Endothelial cell of umbilical vein (primary cell): ENCODE results near the gene SLC18A3. TPM values are rescaled to one million over a fixed set of nuclear protein-coding genes. Genes with fewer than 3 reads are reported as not detected.

Experiments used
- BruUV-seq: library from RNA; stranded (reverse); fragments of 400-500 nt; replicated peaks from 2 replicates; lab custom pipeline; 2021; lab: Mats Ljungman, UMichigan
- CTCF ChIA-PET: fragments of 300-600, 350-600 bp; sonication (Branson Sonifier 250); formaldehyde crosslinking; loops from one replicate; lab custom pipeline; 2021; ENCODE audit warnings: antibody characterized with exemption, inconsistent platforms; lab: Charles Lee
- POLR2A ChIA-PET: fragments of 300-600, 350-600 bp; sonication (Branson Sonifier 250); formaldehyde crosslinking; loops from one replicate; lab custom pipeline; 2021; ENCODE audit warnings: antibody characterized with exemption, inconsistent platforms; lab: Charles Lee
- DNase-seq: peaks from one replicate; pipeline ENCODE4 v3.0.0-alpha.2; 2011; ENCODE audit warnings: low read depth, low spot score
- FAIRE-seq: peaks from 2 replicates; lab custom pipeline; 2011; peaks lifted over from hg19 to GRCh38; lab: Jason Lieb, UNC
- H2AFZ ChIP-seq: 2 replicates; pipeline ENCODE4 v1.6.0; 2012; ENCODE audit warnings: low read depth, low read length, control low read depth, inconsistent platforms
- H3K27ac ChIP-seq: 2 replicates; pipeline ENCODE4 v1.5.1; 2011; ENCODE audit warnings: low read depth, mild to moderate bottlenecking, control low read depth, low read length, moderate library complexity; ENCODE audit not compliant: insufficient read depth
- H3K27me3 ChIP-seq, 2 experiments: 2 replicates each; pipeline versions ENCODE4 v1.6.0 to v1.6.1; 2011; ENCODE audit warnings: low read length in 2 of 2, mixed read lengths in 1 of 2; ENCODE audit not compliant: control insufficient read depth in 2 of 2, insufficient read depth in 2 of 2
- H3K36me3 ChIP-seq, 2 experiments: 2 replicates in 1 of 2; 3 replicates in 1 of 2; pipeline ENCODE4 v1.5.1; 2011; ENCODE audit warnings: low read length in 2 of 2, mild to moderate bottlenecking in 1 of 2, moderate library complexity in 1 of 2; ENCODE audit not compliant: control insufficient read depth in 2 of 2, insufficient read depth in 2 of 2; ENCODE audit errors: extremely low read depth in 1 of 2
- H3K4me1 ChIP-seq: 3 replicates; pipeline ENCODE4 v1.5.1; 2011; ENCODE audit warnings: mild to moderate bottlenecking, low read length; ENCODE audit not compliant: control insufficient read depth, insufficient read depth; ENCODE audit errors: extremely low read depth
- H3K4me2 ChIP-seq: 2 replicates; pipeline ENCODE4 v1.6.1; 2011; ENCODE audit warnings: low read length, control low read depth, mixed read lengths; ENCODE audit not compliant: insufficient read depth
- H3K4me3 ChIP-seq, 3 experiments: fragments of 200-600 bp in 1 of 3; sonication (generic), shearing (Covaris generic) in 1 of 3; replicated peaks in 1 of 3; 2 replicates each; pipeline ENCODE4 v1.5.1; 2011 to 2016; ENCODE audit warnings: control low read depth in 3 of 3, low read length in 3 of 3, mild to moderate bottlenecking in 2 of 3, inconsistent platforms in 1 of 3, low read depth in 1 of 3, moderate library complexity in 1 of 3; ENCODE audit not compliant: insufficient read depth in 1 of 3
- H3K79me2 ChIP-seq: 2 replicates; pipeline ENCODE4 v1.6.0; 2012; ENCODE audit warnings: low read length, inconsistent platforms; ENCODE audit not compliant: control insufficient read depth, insufficient read depth
- H3K9ac ChIP-seq: replicated peaks from 2 replicates; pipeline ENCODE3; 2011; ENCODE audit warnings: low read length, control low read depth; ENCODE audit not compliant: insufficient read depth; ENCODE audit errors: extremely low read depth
- H3K9me1 ChIP-seq: replicated peaks from 3 replicates; pipeline ENCODE4 v1.6.0; 2011; ENCODE audit warnings: mild to moderate bottlenecking, low read length; ENCODE audit not compliant: control insufficient read depth, insufficient read depth; ENCODE audit errors: extremely low read depth
- H3K9me3 ChIP-seq: replicated peaks from 2 replicates; pipeline ENCODE4 v1.5.1; 2012; ENCODE audit warnings: low read length, inconsistent platforms; ENCODE audit not compliant: control insufficient read depth, insufficient read depth
- H4K20me1 ChIP-seq: replicated peaks from 2 replicates; pipeline ENCODE3; 2011; ENCODE audit warnings: mild to moderate bottlenecking, low read length; ENCODE audit not compliant: control insufficient read depth, insufficient read depth; ENCODE audit errors: extremely low read depth
- EZH2 ChIP-seq: IDR thresholded peaks from 2 replicates; pipeline ENCODE4 v1.6.1; 2012; ENCODE audit warnings: borderline replicate concordance, low read depth, mild to moderate bottlenecking, moderate library complexity, low read length, inconsistent platforms; ENCODE audit not compliant: severe bottlenecking
- FOS ChIP-seq: IDR thresholded peaks from 2 replicates; pipeline ENCODE4 v1.6.1; 2011; ENCODE audit warnings: mild to moderate bottlenecking, low read length, moderate library complexity, borderline replicate concordance; ENCODE audit not compliant: insufficient read depth
- GATA2 ChIP-seq: IDR thresholded peaks from 2 replicates; pipeline ENCODE4 v1.7.0; 2011; ENCODE audit warnings: low read depth, mild to moderate bottlenecking, moderate library complexity, mixed read lengths, low read length; ENCODE audit not compliant: insufficient read length, insufficient read depth
- JUN ChIP-seq: IDR thresholded peaks from 2 replicates; pipeline ENCODE4 v1.6.1; 2011; ENCODE audit warnings: borderline replicate concordance, low read depth; ENCODE audit not compliant: insufficient read length, insufficient read depth
- MAX ChIP-seq: IDR thresholded peaks from 2 replicates; pipeline ENCODE4 v1.6.1; 2011; ENCODE audit not compliant: insufficient read depth, insufficient read length
- MYC ChIP-seq: IDR thresholded peaks from one replicate; pipeline ENCODE4 v1.6.1; 2011; ENCODE audit warnings: mild to moderate bottlenecking, low read depth, low read length
- POLR2A ChIP-seq: IDR thresholded peaks from 2 replicates; pipeline ENCODE4 v1.6.1; 2012; ENCODE audit warnings: low read depth, mild to moderate bottlenecking, control low read depth, low read length
- POLR2AphosphoS5 ChIP-seq: IDR thresholded peaks from 2 replicates; pipeline ENCODE4 v1.6.1; 2012; ENCODE audit warnings: low read depth, mild to moderate bottlenecking, control low read depth, low read length, moderate library complexity; ENCODE audit not compliant: insufficient read depth
- dilution Hi-C: fragments of 300-500 bp; cut with MboI; formaldehyde crosslinking; loops from one replicate; pipeline ENCODE4 v1.15.0; 2019; ENCODE audit warnings: low sequenced_read_pairs; ENCODE audit not compliant: extremely low pct_ligation_motif_present
- intact Hi-C: fragments of 100-400 bp; cut with micrococcal nuclease; formaldehyde crosslinking; loops from one replicate; pipeline ENCODE4 v1.10.0; 2022
- polyA plus RNA-seq, 4 experiments: library from polyadenylated mRNA; depleted of rRNA in 3 of 4; stranded (reverse) in 3 of 4; unstranded in 1 of 4; fragments of >200 nt; gene quantifications; 2 replicates each; pipeline versions ENCODE4 v1.2.1 to v1.2.3, GENCODE V29; 2011 to 2012; ENCODE audit warnings: missing spikeins in 1 of 4
- total RNA-seq: library from RNA; stranded (reverse); gene quantifications from 2 replicates; pipeline ENCODE4 v1.2.3, GENCODE V29; 2021
- TF ChIP-seq, protein P1 (sequence below), 2 donors: IDR thresholded peaks; 1 replicate in 1 of 2; 2 replicates in 1 of 2; pipeline ENCODE4 v1.5.1; 2011; ENCODE audit warnings: low read length in 2 of 2, mild to moderate bottlenecking in 2 of 2, moderate library complexity in 2 of 2, control low read depth in 1 of 2, inconsistent platforms in 1 of 2, low read depth in 1 of 2; ENCODE audit not compliant: insufficient read depth in 1 of 2; ENCODE audit errors: extremely low read depth in 1 of 2

SLC18A3 gene
- total and polyA plus RNA-seq, 2 donors (not counting 3 experiments of a cell fraction or from before 2014, with no cell fraction given) = not detected

GRCh38 chr10:49575489-49576072 is 34.5 kb upstream of the SLC18A3 start:
- no peak for DNase-seq
- Histone ChIP-seq H3K4me1 (no peaks in the 10 kb centered on the region), H3K27me3 (no peaks in the 10 kb centered on the region), H3K36me3 (no peaks in the 10 kb centered on the region), H3K9me1 (no peaks in the 10 kb centered on the region), H2AFZ (no peak overlapping the region), H3K9me3 (no peaks in the 10 kb centered on the region), H3K4me3 (no peak overlapping the region), H4K20me1 (no peaks in the 10 kb centered on the region), H3K4me2 (no peak overlapping the region), H3K27ac (no peak overlapping the region), H3K9ac (no peak overlapping the region), H3K79me2 (no peaks in the 10 kb centered on the region)
- dilution Hi-C loops (no loop called here), intact Hi-C loops (no loop called here)
- POLR2A ChIA-PET = no interaction called here
- CTCF ChIA-PET = no interaction called here
- FAIRE-seq = no peak
- TF ChIP-seq POLR2AphosphoS5 (no peak), JUN (no peak), MAX (no peak), FOS (no peak), GATA2 (no peak), POLR2A (no peak), MYC (no peak), EZH2 (no peak)
- TF ChIP-seq, protein P1, sequence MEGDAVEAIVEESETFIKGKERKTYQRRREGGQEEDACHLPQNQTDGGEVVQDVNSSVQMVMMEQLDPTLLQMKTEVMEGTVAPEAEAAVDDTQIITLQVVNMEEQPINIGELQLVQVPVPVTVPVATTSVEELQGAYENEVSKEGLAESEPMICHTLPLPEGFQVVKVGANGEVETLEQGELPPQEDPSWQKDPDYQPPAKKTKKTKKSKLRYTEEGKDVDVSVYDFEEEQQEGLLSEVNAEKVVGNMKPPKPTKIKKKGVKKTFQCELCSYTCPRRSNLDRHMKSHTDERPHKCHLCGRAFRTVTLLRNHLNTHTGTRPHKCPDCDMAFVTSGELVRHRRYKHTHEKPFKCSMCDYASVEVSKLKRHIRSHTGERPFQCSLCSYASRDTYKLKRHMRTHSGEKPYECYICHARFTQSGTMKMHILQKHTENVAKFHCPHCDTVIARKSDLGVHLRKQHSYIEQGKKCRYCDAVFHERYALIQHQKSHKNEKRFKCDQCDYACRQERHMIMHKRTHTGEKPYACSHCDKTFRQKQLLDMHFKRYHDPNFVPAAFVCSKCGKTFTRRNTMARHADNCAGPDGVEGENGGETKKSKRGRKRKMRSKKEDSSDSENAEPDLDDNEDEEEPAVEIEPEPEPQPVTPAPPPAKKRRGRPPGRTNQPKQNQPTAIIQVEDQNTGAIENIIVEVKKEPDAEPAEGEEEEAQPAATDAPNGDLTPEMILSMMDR (IDR thresholded peaks at IDR 0.05; ENCODE audit: extremely low read depth in 1 of 2, insufficient read depth in 1 of 2, low read depth in 1 of 2, low read length in 2 of 2) = no peak
- BruUV-seq = no TSS peak
